H1 (cell line): Measurements from ENCODE around the gene CACNB4. TPM values are rescaled to one million over a fixed set of nuclear protein-coding genes. Genes with fewer than 3 reads are reported as not detected.

ENCODE experiments used
- CTCF ChIA-PET: fragments of 300-600 bp; sonication (Branson Sonifier 250); formaldehyde crosslinking; loops from one replicate; lab custom pipeline; 2021; ENCODE audit not compliant: partially characterized antibody; lab: Charles Lee
- POLR2A ChIA-PET: fragments of 300-600 bp; sonication (Branson Sonifier 250); formaldehyde crosslinking; loops from one replicate; lab custom pipeline; 2021; ENCODE audit warnings: inconsistent platforms; ENCODE audit not compliant: partially characterized antibody; lab: Charles Lee
- DNase-seq, 2 experiments: peaks; one replicate each; pipeline versions ENCODE4 v3.0.0 to v3.0.0-alpha.2; 2010 to 2022; ENCODE audit warnings: low spot score in 2 of 2, low read depth in 1 of 2, mixed read lengths in 1 of 2
- FAIRE-seq: peaks from 2 replicates; lab custom pipeline; 2011; peaks lifted over from hg19 to GRCh38; lab: Jason Lieb, UNC
- H2AFZ ChIP-seq: 2 replicates; pipeline ENCODE4 v1.8.1; 2012; ENCODE audit warnings: low read length, inconsistent platforms
- H2AK5ac ChIP-seq: 2 replicates; pipeline ENCODE4 v1.6.1; 2013; ENCODE audit warnings: low read depth, low read length
- H2BK120ac ChIP-seq: replicated peaks from 2 replicates; pipeline ENCODE3; 2013; ENCODE audit warnings: low read depth, low read length, inconsistent platforms
- H2BK12ac ChIP-seq: 2 replicates; pipeline ENCODE4 v1.6.1; 2013; ENCODE audit warnings: low read depth, low read length
- H2BK15ac ChIP-seq: 2 replicates; pipeline ENCODE4 v1.6.1; 2013; ENCODE audit warnings: low read length
- H2BK20ac ChIP-seq: 2 replicates; pipeline ENCODE4 v1.6.1; 2013; ENCODE audit warnings: low read length
- H2BK5ac ChIP-seq: 2 replicates; pipeline ENCODE4 v1.6.1; 2013; ENCODE audit warnings: low read depth, low read length
- H3K14ac ChIP-seq: 2 replicates; pipeline ENCODE4 v1.6.1; 2013; ENCODE audit warnings: inconsistent platforms; ENCODE audit not compliant: insufficient read length
- H3K18ac ChIP-seq: 2 replicates; pipeline ENCODE4 v1.6.1; 2013; ENCODE audit warnings: low read length; ENCODE audit errors: extremely low read depth
- H3K23ac ChIP-seq: 2 replicates; pipeline ENCODE4 v1.6.1; 2013; ENCODE audit warnings: inconsistent platforms; ENCODE audit not compliant: insufficient read length
- H3K23me2 ChIP-seq: 2 replicates; pipeline ENCODE4 v1.6.1; 2013; ENCODE audit warnings: low read depth, low read length
- H3K27ac ChIP-seq: 2 replicates; pipeline ENCODE4 v1.6.1; 2011; ENCODE audit warnings: low read depth, low read length, inconsistent platforms
- H3K27me3 ChIP-seq, 4 experiments: replicated peaks in 1 of 4; 1 replicate in 1 of 4; 2 replicates in 3 of 4; pipeline versions ENCODE4 v1.6.1 to v1.8.1; 2011 to 2013; ENCODE audit warnings: low read length in 3 of 4, mild to moderate bottlenecking in 3 of 4, inconsistent platforms in 2 of 4, mixed read lengths in 2 of 4, moderate library complexity in 1 of 4; ENCODE audit not compliant: control insufficient read depth in 3 of 4, insufficient read depth in 3 of 4; ENCODE audit errors: extremely low read depth in 1 of 4
- H3K36me3 ChIP-seq, 4 experiments: 2 replicates each; pipeline versions ENCODE4 v1.6.1 to v1.8.1; 2011 to 2013; ENCODE audit warnings: mild to moderate bottlenecking in 4 of 4, low read length in 3 of 4, moderate library complexity in 2 of 4, control low read depth in 1 of 4, inconsistent platforms in 1 of 4; ENCODE audit not compliant: insufficient read depth in 4 of 4, control insufficient read depth in 2 of 4
- H3K4ac ChIP-seq: replicated peaks from 2 replicates; pipeline ENCODE3; 2013; ENCODE audit warnings: low read length, low read depth, mixed read lengths, inconsistent platforms; ENCODE audit not compliant: insufficient read length
- H3K4me1 ChIP-seq, 4 experiments: replicated peaks in 1 of 4; 1 replicate in 1 of 4; 2 replicates in 3 of 4; pipeline versions ENCODE4 v1.6.1 to v1.8.1; 2011 to 2013; ENCODE audit warnings: low read length in 3 of 4, inconsistent platforms in 2 of 4, mixed read lengths in 1 of 4; ENCODE audit not compliant: insufficient read depth in 4 of 4, control insufficient read depth in 3 of 4
- H3K4me2 ChIP-seq, 2 experiments: 2 replicates each; pipeline versions ENCODE4 v1.6.1 to v1.8.1; 2011 to 2013; ENCODE audit warnings: low read depth in 2 of 2, low read length in 2 of 2, control low read depth in 1 of 2, inconsistent platforms in 1 of 2, mild to moderate bottlenecking in 1 of 2; ENCODE audit not compliant: insufficient read depth in 1 of 2
- H3K4me3 ChIP-seq, 4 experiments: fragments of 200-600, 300-600 bp in 1 of 4; sonication (generic), shearing (Covaris generic), sonication (Bioruptor Twin) in 1 of 4; 2 replicates each; pipeline versions ENCODE4 v1.5.1 to v1.8.1; 2011 to 2016; ENCODE audit warnings: low read length in 4 of 4, low read depth in 3 of 4, control low read depth in 2 of 4, inconsistent platforms in 2 of 4, mild to moderate bottlenecking in 2 of 4, mixed read lengths in 1 of 4, moderate library complexity in 1 of 4; ENCODE audit not compliant: insufficient read depth in 2 of 4; ENCODE audit errors: extremely low read depth in 1 of 4
- H3K56ac ChIP-seq: replicated peaks from 2 replicates; pipeline ENCODE3; 2013; ENCODE audit warnings: low read depth, mild to moderate bottlenecking, mixed read lengths, low read length, inconsistent platforms; ENCODE audit not compliant: insufficient read length
- H3K79me1 ChIP-seq: 2 replicates; pipeline ENCODE4 v1.6.1; 2013; ENCODE audit warnings: low read depth, low read length, control low read depth
- H3K79me2 ChIP-seq, 2 experiments: 2 replicates each; pipeline versions ENCODE4 v1.6.1 to v1.8.1; 2012 to 2013; ENCODE audit warnings: low read length in 2 of 2, mild to moderate bottlenecking in 2 of 2, inconsistent platforms in 1 of 2; ENCODE audit not compliant: insufficient read depth in 2 of 2, control insufficient read depth in 1 of 2
- H3K9ac ChIP-seq, 4 experiments: replicated peaks in 1 of 4; 1 replicate in 1 of 4; 2 replicates in 3 of 4; pipeline versions ENCODE4 v1.6.1 to v1.8.1; 2011 to 2013; ENCODE audit warnings: low read depth in 3 of 4, low read length in 3 of 4, control low read depth in 2 of 4, mild to moderate bottlenecking in 2 of 4, moderate library complexity in 2 of 4, inconsistent platforms in 1 of 4; ENCODE audit errors: extremely low read depth in 1 of 4
- H3K9me3 ChIP-seq, 2 experiments: 2 replicates each; pipeline versions ENCODE4 v1.6.1 to v1.8.1; 2012 to 2013; ENCODE audit warnings: mild to moderate bottlenecking in 2 of 2, moderate library complexity in 2 of 2, control low read depth in 1 of 2, inconsistent platforms in 1 of 2, low read depth in 1 of 2, low read length in 1 of 2, mixed read lengths in 1 of 2; ENCODE audit not compliant: insufficient read depth in 2 of 2
- H4K20me1 ChIP-seq, 2 experiments: replicated peaks in 1 of 2; 2 replicates each; pipeline versions ENCODE3 to v1.8.1; 2011 to 2013; ENCODE audit warnings: inconsistent platforms in 2 of 2, low read length in 2 of 2, mild to moderate bottlenecking in 1 of 2; ENCODE audit not compliant: insufficient read depth in 2 of 2, control insufficient read depth in 1 of 2
- H4K5ac ChIP-seq: 2 replicates; pipeline ENCODE4 v1.6.1; 2013; ENCODE audit warnings: low read length, low read depth, mixed read lengths, inconsistent platforms; ENCODE audit not compliant: insufficient read length
- H4K8ac ChIP-seq: 2 replicates; pipeline ENCODE4 v1.8.0; 2013; ENCODE audit warnings: mild to moderate bottlenecking, moderate library complexity, low read length, inconsistent platforms; ENCODE audit not compliant: insufficient read depth; ENCODE audit errors: extremely low read depth
- H4K91ac ChIP-seq: replicated peaks from 2 replicates; pipeline ENCODE3; 2013; ENCODE audit warnings: low read length, mixed read lengths, inconsistent platforms; ENCODE audit not compliant: insufficient read length
- BCL11A ChIP-seq, 2 experiments: IDR thresholded peaks; one replicate each; pipeline ENCODE4 v1.6.1; 2011; ENCODE audit warnings: low read depth in 2 of 2, low read length in 2 of 2, mild to moderate bottlenecking in 2 of 2
- BRCA1 ChIP-seq: IDR thresholded peaks from 2 replicates; pipeline ENCODE4 v1.6.1; 2012; ENCODE audit warnings: low read depth, low read length, improper control_type of control experiment
- CTBP2 ChIP-seq: IDR thresholded peaks from 2 replicates; pipeline ENCODE4 v1.7.0; 2011; ENCODE audit warnings: borderline replicate concordance, mild to moderate bottlenecking, moderate library complexity, mixed read lengths, low read length; ENCODE audit not compliant: insufficient read depth, insufficient read length
- MAFK ChIP-seq: IDR thresholded peaks from 2 replicates; pipeline ENCODE4 v1.6.1; 2012; ENCODE audit warnings: low read depth, mild to moderate bottlenecking, improper control_type of control experiment, low read length
- RAD21 ChIP-seq, 2 experiments: IDR thresholded peaks in 1 of 2; conservative IDR thresholded peaks in 1 of 2; 2 replicates each; pipeline ENCODE4 v1.6.1; 2011; ENCODE audit warnings: low read depth in 2 of 2, low read length in 2 of 2, improper control_type of control experiment in 1 of 2, inconsistent platforms in 1 of 2, mild to moderate bottlenecking in 1 of 2, moderate library complexity in 1 of 2
- RXRA ChIP-seq: IDR thresholded peaks from 2 replicates; pipeline ENCODE4 v1.6.1; 2011; ENCODE audit warnings: low read depth, mild to moderate bottlenecking, low read length, moderate library complexity; ENCODE audit not compliant: insufficient read depth
- SAP30 ChIP-seq: fragments of 300-600 bp; sonication (generic); IDR thresholded peaks from 2 replicates; pipeline ENCODE4 v1.7.1; 2012; ENCODE audit warnings: low read length, moderate library complexity, mild to moderate bottlenecking, inconsistent platforms; ENCODE audit not compliant: insufficient read depth, insufficient replicate concordance
- TBP ChIP-seq: IDR thresholded peaks from 2 replicates; pipeline ENCODE4 v1.6.1; 2011; ENCODE audit warnings: low read depth, low read length, improper control_type of control experiment
- WGBS, 2 experiments: shearing (Covaris generic) in 1 of 2; methylation state at CpG; one replicate each; pipeline versions ENCODE4 v1.1.6 to v1.1.7; 2013 to 2015; ENCODE audit warnings: low lambda C conversion rate in 2 of 2, mixed read lengths in 2 of 2, inconsistent platforms in 1 of 2, low coverage in 1 of 2, missing lambda C conversion rate in 1 of 2; ENCODE audit not compliant: insufficient replicate concordance in 2 of 2, insufficient coverage in 1 of 2, insufficient read length in 1 of 2; ENCODE audit errors: extremely low coverage in 1 of 2, missing lambda C conversion rate in 1 of 2; 5-methylcytosine and 5-hydroxymethylcytosine counted together
- polyA plus RNA-seq, 7 experiments: library from polyadenylated mRNA; depleted of rRNA in 3 of 7; stranded (reverse) in 5 of 7; unstranded in 2 of 7; fragments of >200 nt in 5 of 7; fragments of 200-250 nt in 2 of 7; gene quantifications; 1 replicate in 5 of 7; 2 replicates in 1 of 7; 4 replicates in 1 of 7; pipeline versions ENCODE4 v1.2.1 to v1.2.3, GENCODE V29; 2011 to 2013; ENCODE audit warnings: missing spikeins in 2 of 7, mixed read lengths in 2 of 7
- total RNA-seq: library from RNA; stranded (reverse); fragmentation: NEBNext Ultra II Directional; extraction: Animal tissue kit (Norgen Biotek cat#: 25700); gene quantifications from 2 replicates; pipeline ENCODE4 v1.2.1, GENCODE V29; 2021
- TF ChIP-seq, protein P1 (sequence below): IDR thresholded peaks from 2 replicates; pipeline ENCODE4 v1.6.1; 2012; ENCODE audit warnings: inconsistent platforms

CACNB4 gene
- total and polyA plus RNA-seq, 2 of the 8 experiments (the other 6 are each of a cell fraction or from before 2014, with no cell fraction given) = 2.0 to 4.0 TPM

DNA sequence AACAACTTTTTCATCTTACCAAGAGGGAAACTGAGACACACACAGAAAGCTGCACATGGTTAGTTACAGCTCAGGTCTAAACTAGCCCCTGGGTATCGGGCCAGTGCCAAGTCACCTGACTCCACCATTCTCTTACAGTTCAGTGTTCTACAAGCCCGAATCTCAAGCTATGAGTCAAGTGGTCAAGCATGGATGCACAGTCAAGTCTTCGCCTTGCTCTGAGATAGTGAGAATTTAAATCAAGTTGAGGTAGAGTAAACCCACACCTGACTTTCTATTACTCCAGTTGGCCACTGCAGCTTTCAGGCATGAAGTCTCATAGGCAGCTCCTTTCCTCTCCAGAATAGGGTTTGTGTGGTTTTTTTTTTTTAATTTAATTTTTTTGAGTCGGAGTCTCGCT is 236.1 kb downstream of the CACNB4 start:
- Histone ChIP-seq H4K91ac (no peak overlapping the region), H2BK20ac (no peak overlapping the region), H2AK5ac (no peak overlapping the region), H4K5ac (no peak overlapping the region), H3K27ac (no peak overlapping the region), H3K4me2 (no peak overlapping the region), H2BK12ac (no peak overlapping the region), H3K4me3 (no peak overlapping the region), H3K4ac (no peak overlapping the region), H2BK5ac (no peak overlapping the region), H2BK120ac (no peak overlapping the region), H3K79me1 (no peaks in the 10 kb centered on the region), H3K23me2 (no peaks in the 10 kb centered on the region), H3K4me1 (no peaks in the 10 kb centered on the region), H3K56ac (no peak overlapping the region), H2BK15ac (no peak overlapping the region), H3K27me3 (no peaks in the 10 kb centered on the region), H4K20me1 (no peaks in the 10 kb centered on the region), H4K8ac (no peak overlapping the region), H3K14ac (no peak overlapping the region), H3K79me2 (no peaks in the 10 kb centered on the region), H3K9ac (no peak overlapping the region), H3K36me3 (no peaks in the 10 kb centered on the region), H2AFZ (no peak overlapping the region), H3K18ac (no peak overlapping the region), H3K9me3 (no peaks in the 10 kb centered on the region), H3K23ac (no peak overlapping the region)
- DNase-seq = no peak
- 91% methylated on average over 5 of the region's 5 CpGs; no CpG with 5 or more reads in 1 of the 2 experiments for WGBS, 2 experiments
- TF ChIP-seq RXRA (no peak), BCL11A (IDR thresholded peaks at IDR 0.05; ENCODE audit: low read depth in 2 of 2, low read length in 2 of 2) (no peak), RAD21 (IDR thresholded peaks at IDR 0.05 in 1 of 2, conservative IDR thresholded peaks at IDR 0.05 in 1 of 2; ENCODE audit: low read depth in 2 of 2, low read length in 2 of 2) (no peak), TBP (no peak), MAFK (no peak), CTBP2 (no peak), SAP30 (no peak), BRCA1 (no peak)
- TF ChIP-seq, protein P1, sequence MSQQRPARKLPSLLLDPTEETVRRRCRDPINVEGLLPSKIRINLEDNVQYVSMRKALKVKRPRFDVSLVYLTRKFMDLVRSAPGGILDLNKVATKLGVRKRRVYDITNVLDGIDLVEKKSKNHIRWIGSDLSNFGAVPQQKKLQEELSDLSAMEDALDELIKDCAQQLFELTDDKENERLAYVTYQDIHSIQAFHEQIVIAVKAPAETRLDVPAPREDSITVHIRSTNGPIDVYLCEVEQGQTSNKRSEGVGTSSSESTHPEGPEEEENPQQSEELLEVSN = no peak
- ChIA-PET POLR2A (interaction anchor here (1.3 kb wide), 1 partner anchor 36 kb away, joined by 4 read pairs; no protein-coding TSS in a partner anchor), CTCF (interaction anchor here (0.6 to 1.2 kb wide), 3 partner anchors 11 to 85 kb away, joined by 3 to 5 read pairs (median 3); no protein-coding TSS in a partner anchor)
- no peak for FAIRE-seq
